Gastroesophageal sphincter (tissue), 3 donors: ENCODE results near the gene WWC1.

ENCODE experiments used
- EP300 ChIP-seq: sonication (generic); formaldehyde crosslinking; IDR thresholded peaks from one replicate; pipeline ENCODE4 v1.6.1; 2017; ENCODE audit warnings: antibody characterized with exemption, mild to moderate bottlenecking
- POLR2A ChIP-seq, 2 donors: fragments of 450-650 bp; IDR thresholded peaks; one replicate each; pipeline ENCODE4 v1.6.1; 2017; ENCODE audit warnings: antibody characterized with exemption in 2 of 2, mild to moderate bottlenecking in 2 of 2, moderate library complexity in 1 of 2
- POLR2AphosphoS5 ChIP-seq: sonication (generic); formaldehyde crosslinking; IDR thresholded peaks from one replicate; pipeline ENCODE4 v1.6.1; 2017; ENCODE audit warnings: antibody characterized with exemption
- TF ChIP-seq, protein P1 (sequence below), 4 experiments: fragments of 200-600 bp in 2 of 4; fragments of 450-650 bp in 2 of 4; sonication (generic) in 1 of 4; IDR thresholded peaks; one replicate each; pipeline ENCODE4 v1.5.1; 2017 to 2019; ENCODE audit warnings: antibody characterized with exemption in 4 of 4, mild to moderate bottlenecking in 2 of 4, moderate library complexity in 2 of 4

GRCh38 chr5:168339109-168339771 is 47.8 kb downstream of the WWC1 start:
- no peak for TF ChIP-seq POLR2A (IDR thresholded peaks at IDR 0.05)
- no peak for TF ChIP-seq POLR2AphosphoS5
- TF ChIP-seq, protein P1, sequence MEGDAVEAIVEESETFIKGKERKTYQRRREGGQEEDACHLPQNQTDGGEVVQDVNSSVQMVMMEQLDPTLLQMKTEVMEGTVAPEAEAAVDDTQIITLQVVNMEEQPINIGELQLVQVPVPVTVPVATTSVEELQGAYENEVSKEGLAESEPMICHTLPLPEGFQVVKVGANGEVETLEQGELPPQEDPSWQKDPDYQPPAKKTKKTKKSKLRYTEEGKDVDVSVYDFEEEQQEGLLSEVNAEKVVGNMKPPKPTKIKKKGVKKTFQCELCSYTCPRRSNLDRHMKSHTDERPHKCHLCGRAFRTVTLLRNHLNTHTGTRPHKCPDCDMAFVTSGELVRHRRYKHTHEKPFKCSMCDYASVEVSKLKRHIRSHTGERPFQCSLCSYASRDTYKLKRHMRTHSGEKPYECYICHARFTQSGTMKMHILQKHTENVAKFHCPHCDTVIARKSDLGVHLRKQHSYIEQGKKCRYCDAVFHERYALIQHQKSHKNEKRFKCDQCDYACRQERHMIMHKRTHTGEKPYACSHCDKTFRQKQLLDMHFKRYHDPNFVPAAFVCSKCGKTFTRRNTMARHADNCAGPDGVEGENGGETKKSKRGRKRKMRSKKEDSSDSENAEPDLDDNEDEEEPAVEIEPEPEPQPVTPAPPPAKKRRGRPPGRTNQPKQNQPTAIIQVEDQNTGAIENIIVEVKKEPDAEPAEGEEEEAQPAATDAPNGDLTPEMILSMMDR (IDR thresholded peaks at IDR 0.05), result no peak
- TF ChIP-seq EP300, result no peak
